ENCODE results near the gene FBXO3. TPM values are rescaled to one million over a fixed set of nuclear protein-coding genes. Genes with fewer than 3 reads are reported as not detected.
"Not testable (repeated sequence)": the region's sequence is repeated elsewhere in the genome, so short reads cannot be mapped to it uniquely, and the experiment has no call there.

FBXO3 gene
- total RNA-seq, 4 donors from 2014 or later, result 31.2 to 45.8 (median 33.4) TPM

DNA sequence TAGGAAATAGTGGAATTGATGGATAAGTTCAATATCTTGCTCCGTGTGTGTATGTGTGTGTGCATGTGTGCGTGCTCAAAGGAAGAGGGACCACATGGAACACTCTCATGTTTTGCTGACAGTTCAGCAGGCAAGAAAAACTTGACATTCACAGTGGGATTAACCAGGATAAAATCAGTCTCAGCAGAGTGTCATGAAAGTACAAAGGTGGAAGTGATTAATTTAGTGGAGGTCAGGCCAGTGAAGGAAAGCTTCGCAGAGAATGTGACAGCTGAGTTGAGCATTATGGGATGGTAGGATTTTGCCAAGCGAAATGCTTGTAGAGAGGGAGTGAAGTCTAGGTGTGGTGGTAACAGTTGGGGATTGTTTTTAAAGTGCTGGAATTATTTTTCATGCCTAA, 15.7 kb upstream of the FBXO3 start:
- Histone ChIP-seq H3K27ac (no peak overlapping the region), H3K9me3 (no peaks in the 10 kb centered on the region), H3K4me1 (peaks cover 0 to 5% of the 10 kb centered on the region in 2 donors), H3K4me3 (peak overlapping the region in 1 of 4 donors; percentile 18), H3K27me3 (no peaks in the 10 kb centered on the region), H3K36me3 (no peaks in the 10 kb centered on the region)
- no peak for TF ChIP-seq POLR2A (IDR thresholded peaks at IDR 0.05)
- TF ChIP-seq, protein P1, sequence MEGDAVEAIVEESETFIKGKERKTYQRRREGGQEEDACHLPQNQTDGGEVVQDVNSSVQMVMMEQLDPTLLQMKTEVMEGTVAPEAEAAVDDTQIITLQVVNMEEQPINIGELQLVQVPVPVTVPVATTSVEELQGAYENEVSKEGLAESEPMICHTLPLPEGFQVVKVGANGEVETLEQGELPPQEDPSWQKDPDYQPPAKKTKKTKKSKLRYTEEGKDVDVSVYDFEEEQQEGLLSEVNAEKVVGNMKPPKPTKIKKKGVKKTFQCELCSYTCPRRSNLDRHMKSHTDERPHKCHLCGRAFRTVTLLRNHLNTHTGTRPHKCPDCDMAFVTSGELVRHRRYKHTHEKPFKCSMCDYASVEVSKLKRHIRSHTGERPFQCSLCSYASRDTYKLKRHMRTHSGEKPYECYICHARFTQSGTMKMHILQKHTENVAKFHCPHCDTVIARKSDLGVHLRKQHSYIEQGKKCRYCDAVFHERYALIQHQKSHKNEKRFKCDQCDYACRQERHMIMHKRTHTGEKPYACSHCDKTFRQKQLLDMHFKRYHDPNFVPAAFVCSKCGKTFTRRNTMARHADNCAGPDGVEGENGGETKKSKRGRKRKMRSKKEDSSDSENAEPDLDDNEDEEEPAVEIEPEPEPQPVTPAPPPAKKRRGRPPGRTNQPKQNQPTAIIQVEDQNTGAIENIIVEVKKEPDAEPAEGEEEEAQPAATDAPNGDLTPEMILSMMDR (IDR thresholded peaks at IDR 0.05 in 4 of 5, conservative IDR thresholded peaks at IDR 0.05 in 1 of 5), result no peak
- intact Hi-C loops (cut with DNase I; ENCODE audit: low total_unique reads), result no loop called here
- in situ Hi-C loops (cut with MboI; ENCODE audit: low sequenced_read_pairs in 4 of 4), result no loop called here
- ATAC-seq (peak in 1 of 2 donors; percentile 24), DNase-seq (no peak)

DNA sequence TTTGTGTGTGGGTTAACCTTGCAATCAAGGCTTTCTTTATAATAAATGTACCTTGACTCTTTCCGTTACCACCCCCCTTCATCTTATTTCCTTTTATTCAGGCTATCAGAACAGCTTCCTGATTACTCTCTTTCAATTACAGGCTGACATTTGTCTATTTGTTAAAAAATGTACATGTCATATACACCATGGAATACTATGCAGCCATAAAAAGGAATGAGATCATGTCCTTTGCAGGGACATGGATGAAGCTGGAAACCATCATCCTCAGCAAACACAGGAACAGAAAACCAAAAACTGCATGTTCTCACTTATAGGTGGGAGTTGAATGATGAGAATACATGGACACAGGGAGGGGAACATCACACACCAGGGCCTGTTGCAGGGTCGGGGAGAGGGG, 13.8 kb upstream of the FBXO3 start:
- H3K9me3 ChIP-seq; H3K4me3 ChIP-seq; in situ Hi-C loops (cut with MboI; ENCODE audit: low sequenced_read_pairs in 4 of 4); H3K27ac ChIP-seq; intact Hi-C loops (cut with DNase I; ENCODE audit: low total_unique reads); H3K27me3 ChIP-seq; H3K4me1 ChIP-seq; DNase-seq; H3K36me3 ChIP-seq; ATAC-seq: not testable (repeated sequence)

DNA sequence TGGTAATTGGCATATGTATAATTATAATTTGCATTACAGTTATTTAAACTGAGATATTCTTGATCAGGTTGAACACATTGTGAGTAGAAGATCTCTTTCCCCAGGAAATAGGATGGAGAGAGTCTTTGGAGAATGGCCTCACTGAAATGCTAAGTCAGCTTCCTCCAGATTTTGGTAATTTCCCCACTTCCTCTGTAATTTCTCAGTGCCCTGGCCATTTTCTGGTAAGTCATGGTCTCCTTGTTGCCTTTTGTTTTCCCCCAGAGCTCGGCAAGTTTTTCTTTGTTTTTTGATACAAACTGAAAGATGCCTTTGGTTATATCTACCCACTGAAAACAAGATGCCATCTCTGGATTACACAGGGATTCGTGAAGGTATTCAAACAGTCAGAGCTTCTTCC, 12.8 kb upstream of the FBXO3 start:
- in situ Hi-C loops (cut with MboI; ENCODE audit: low sequenced_read_pairs in 4 of 4), result no loop called here
- H3K9me3 ChIP-seq, result no peaks in the 10 kb centered on the region
- H3K4me3 ChIP-seq, result no peak overlapping the region
- peaks cover 0 to 5% of the 10 kb centered on the region in 2 donors for H3K4me1 ChIP-seq
- no peak for TF ChIP-seq POLR2A (IDR thresholded peaks at IDR 0.05)
- TF ChIP-seq, protein P1 (IDR thresholded peaks at IDR 0.05 in 4 of 5, conservative IDR thresholded peaks at IDR 0.05 in 1 of 5), result no peak
- ATAC-seq, result no peak
- no peak for DNase-seq
- H3K27me3 ChIP-seq, result no peaks in the 10 kb centered on the region
- intact Hi-C loops (cut with DNase I; ENCODE audit: low total_unique reads), result no loop called here
- no peaks in the 10 kb centered on the region for H3K36me3 ChIP-seq
- no peak overlapping the region for H3K27ac ChIP-seq

DNA sequence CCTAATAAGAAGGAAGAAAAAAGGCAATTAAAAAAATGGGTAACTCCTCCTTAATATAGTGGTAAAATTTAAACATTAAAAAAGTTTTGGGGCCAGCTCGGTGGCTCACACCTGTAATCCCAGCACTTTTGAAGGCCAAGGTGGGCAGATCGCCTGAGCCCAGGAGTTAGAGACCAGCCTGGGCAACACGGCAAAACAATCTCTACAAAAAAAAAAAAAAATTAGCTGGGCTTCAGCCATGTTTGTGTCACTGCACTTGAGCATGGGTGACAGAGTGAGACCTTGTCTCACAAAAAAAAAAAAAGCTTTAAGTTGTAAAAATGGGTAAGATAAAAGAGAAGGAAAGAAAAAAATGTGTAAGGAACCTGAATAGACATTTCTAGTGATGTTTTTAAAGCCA, 11.3 kb upstream of the FBXO3 start:
- no peak for DNase-seq
- no peaks in the 10 kb centered on the region for H3K9me3 ChIP-seq
- H3K27me3 ChIP-seq, result no peaks in the 10 kb centered on the region
- in situ Hi-C loops (cut with MboI; ENCODE audit: low sequenced_read_pairs in 4 of 4) (no loop called here), intact Hi-C loops (cut with DNase I; ENCODE audit: low total_unique reads) (no loop called here)
- H3K4me3 ChIP-seq, result no peak overlapping the region
- peaks cover 0 to 5% of the 10 kb centered on the region in 2 donors for H3K4me1 ChIP-seq
- H3K27ac ChIP-seq, result no peak overlapping the region
- no peaks in the 10 kb centered on the region for H3K36me3 ChIP-seq
- TF ChIP-seq, protein P1 (IDR thresholded peaks at IDR 0.05 in 4 of 5, conservative IDR thresholded peaks at IDR 0.05 in 1 of 5), result no peak
- no peak for TF ChIP-seq POLR2A (IDR thresholded peaks at IDR 0.05)
- no peak for ATAC-seq

DNA sequence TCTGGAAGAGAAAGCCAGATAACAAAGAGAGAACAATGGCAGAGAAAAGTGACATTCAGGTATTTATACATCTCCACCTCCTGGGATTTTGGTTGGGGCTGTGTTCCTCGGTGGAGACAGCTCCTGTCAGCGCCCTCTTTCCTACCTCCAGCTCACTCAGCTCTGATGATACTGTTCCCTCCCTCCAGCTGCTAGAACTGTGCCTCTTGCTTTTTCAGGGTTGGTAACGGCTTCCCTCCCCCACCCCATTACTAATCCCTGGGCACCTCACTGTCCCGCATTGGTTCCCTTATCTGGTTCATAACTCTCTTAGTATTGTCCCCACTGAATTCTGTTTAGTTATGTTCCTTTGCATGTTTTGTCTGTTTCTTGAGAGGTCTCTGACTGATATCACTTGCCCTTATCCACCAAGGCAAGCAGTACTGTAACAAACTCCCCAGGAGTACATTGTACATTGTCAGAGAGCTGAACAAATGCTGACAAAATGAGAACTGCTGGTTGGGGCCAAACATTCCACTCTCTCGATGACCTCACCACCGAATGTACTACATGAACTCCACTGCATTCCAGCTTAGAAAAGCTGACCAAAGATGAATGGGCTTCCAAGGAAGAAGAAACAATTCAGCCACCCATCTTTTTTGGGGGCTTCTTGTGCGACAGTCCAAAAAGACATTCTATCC, 5.7 kb upstream of the FBXO3 start:
- Histone ChIP-seq H3K4me3 (no peak overlapping the region), H3K4me1 (peaks cover 0 to 7% of the 10 kb centered on the region in 2 donors), H3K27ac (no peak overlapping the region), H3K36me3 (no peaks in the 10 kb centered on the region), H3K9me3 (no peaks in the 10 kb centered on the region), H3K27me3 (no peaks in the 10 kb centered on the region)
- intact Hi-C loops (cut with DNase I; ENCODE audit: low total_unique reads), result loop anchor here (10.0 kb wide), 1 partner anchor 325 kb away; the partner anchor contains the start of gene NAT10
- TF ChIP-seq POLR2A (IDR thresholded peaks at IDR 0.05), result no peak
- TF ChIP-seq, protein P1 (IDR thresholded peaks at IDR 0.05 in 4 of 5, conservative IDR thresholded peaks at IDR 0.05 in 1 of 5), result no peak
- ATAC-seq, result no peak
- no peak for DNase-seq
- in situ Hi-C loops (cut with MboI; ENCODE audit: low sequenced_read_pairs in 4 of 4), result no loop called here
